Thoracic aorta (tissue), 2 donors: ENCODE results near the gene DYNC2I2. TPM values are rescaled to one million over a fixed set of nuclear protein-coding genes. Genes with fewer than 3 reads are reported as not detected.

Experiments
- ATAC-seq: fragments of 150-250 bp; one replicate; pipeline ENCODE4 v1.8.0; 2017; ENCODE audit warnings: low read depth; ENCODE audit not compliant: insufficient number of reproducible peaks, low FRiP score
- DNase-seq: peaks from one replicate; pipeline ENCODE4 v3.0.0-alpha.2; 2020; ENCODE audit warnings: low spot score
- H3K27ac ChIP-seq, 2 donors: fragments of 200-600 bp; sonication (generic); 1 replicate in 1 of 2; 2 replicates in 1 of 2; pipeline ENCODE4 v1.5.1; 2016; ENCODE audit warnings: mild to moderate bottlenecking in 2 of 2, moderate library complexity in 2 of 2
- H3K27me3 ChIP-seq: fragments of 200-600 bp; sonication (generic); replicated peaks from 2 replicates; pipeline ENCODE4 v1.6.0; 2016; ENCODE audit warnings: mild to moderate bottlenecking; ENCODE audit not compliant: insufficient read depth
- H3K36me3 ChIP-seq: fragments of 200-600 bp; sonication (generic); one replicate; pipeline ENCODE4 v1.5.1; 2016
- H3K4me1 ChIP-seq, 2 donors: fragments of 200-600 bp; sonication (generic); 1 replicate in 1 of 2; 2 replicates in 1 of 2; pipeline versions ENCODE4 v1.5.1 to v1.6.0; 2016; ENCODE audit warnings: low read depth in 2 of 2, mild to moderate bottlenecking in 1 of 2; ENCODE audit not compliant: control insufficient read depth in 1 of 2
- H3K4me3 ChIP-seq: fragments of 200-600 bp; sonication (generic); 2 replicates; pipeline ENCODE4 v1.5.1; 2016; ENCODE audit warnings: mild to moderate bottlenecking
- H3K9me3 ChIP-seq: fragments of 200-600 bp; sonication (generic); 2 replicates; pipeline ENCODE4 v1.5.1; 2016
- total RNA-seq, 2 donors: library from RNA; depleted of rRNA; stranded (reverse); fragments of >200 nt; gene quantifications; one replicate each; pipeline versions ENCODE4 v1.1.0 to v1.2.3, GENCODE V29; 2016
- TF ChIP-seq, protein P1 (sequence below): fragments of 200-600 bp; sonication (generic); IDR thresholded peaks from one replicate; pipeline ENCODE4 v1.5.1; 2019; ENCODE audit warnings: antibody characterized with exemption

DYNC2I2 gene
- total RNA-seq, 2 donors from 2014 or later: 30.8 to 43.9 TPM

DNA sequence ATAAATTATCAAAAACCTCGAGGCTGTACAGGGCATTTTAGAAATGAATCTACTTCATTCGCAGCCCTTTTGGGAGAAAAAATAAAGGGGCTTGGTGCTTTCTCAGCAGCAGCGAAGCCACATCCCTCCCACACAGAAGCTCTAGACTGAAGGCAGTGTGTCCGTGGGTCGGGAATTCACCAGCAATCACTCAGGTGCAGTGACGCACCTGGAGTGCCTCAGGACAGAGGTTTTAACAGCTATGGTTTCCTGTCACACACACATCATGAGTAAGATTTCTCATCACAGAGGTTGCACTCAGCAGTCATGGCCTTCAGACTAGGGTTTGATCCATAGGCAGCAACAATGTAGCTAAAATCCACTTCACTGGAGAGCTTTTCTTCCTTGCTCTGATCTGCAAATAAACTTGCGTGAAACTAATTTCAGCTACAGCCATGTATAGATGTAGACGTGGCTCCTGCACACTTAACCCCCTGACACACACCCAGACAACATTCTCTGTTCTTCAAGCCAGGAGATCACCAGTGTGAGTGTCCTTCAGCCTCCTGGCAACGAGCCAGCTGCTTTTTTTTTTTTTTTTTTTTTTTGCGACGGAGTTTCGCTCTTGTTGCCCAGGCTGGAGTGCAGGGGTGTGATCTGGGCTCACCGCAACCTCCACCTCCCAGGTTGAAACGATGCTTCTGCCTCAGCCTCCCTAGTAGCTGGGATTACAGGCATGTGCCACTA is 34.8 kb downstream of the DYNC2I2 start:
- no peak overlapping the region for H3K27ac ChIP-seq
- ATAC-seq (no peak), DNase-seq (no peak)
- H3K4me3 ChIP-seq: no peak overlapping the region
- no peaks in the 10 kb centered on the region for H3K27me3 ChIP-seq
- H3K36me3 ChIP-seq: peaks cover 93% of the 10 kb centered on the region
- H3K9me3 ChIP-seq: no peaks in the 10 kb centered on the region
- TF ChIP-seq, protein P1, sequence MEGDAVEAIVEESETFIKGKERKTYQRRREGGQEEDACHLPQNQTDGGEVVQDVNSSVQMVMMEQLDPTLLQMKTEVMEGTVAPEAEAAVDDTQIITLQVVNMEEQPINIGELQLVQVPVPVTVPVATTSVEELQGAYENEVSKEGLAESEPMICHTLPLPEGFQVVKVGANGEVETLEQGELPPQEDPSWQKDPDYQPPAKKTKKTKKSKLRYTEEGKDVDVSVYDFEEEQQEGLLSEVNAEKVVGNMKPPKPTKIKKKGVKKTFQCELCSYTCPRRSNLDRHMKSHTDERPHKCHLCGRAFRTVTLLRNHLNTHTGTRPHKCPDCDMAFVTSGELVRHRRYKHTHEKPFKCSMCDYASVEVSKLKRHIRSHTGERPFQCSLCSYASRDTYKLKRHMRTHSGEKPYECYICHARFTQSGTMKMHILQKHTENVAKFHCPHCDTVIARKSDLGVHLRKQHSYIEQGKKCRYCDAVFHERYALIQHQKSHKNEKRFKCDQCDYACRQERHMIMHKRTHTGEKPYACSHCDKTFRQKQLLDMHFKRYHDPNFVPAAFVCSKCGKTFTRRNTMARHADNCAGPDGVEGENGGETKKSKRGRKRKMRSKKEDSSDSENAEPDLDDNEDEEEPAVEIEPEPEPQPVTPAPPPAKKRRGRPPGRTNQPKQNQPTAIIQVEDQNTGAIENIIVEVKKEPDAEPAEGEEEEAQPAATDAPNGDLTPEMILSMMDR: no peak
- H3K4me1 ChIP-seq: peaks cover 0 to 2% of the 10 kb centered on the region in 2 donors

DNA sequence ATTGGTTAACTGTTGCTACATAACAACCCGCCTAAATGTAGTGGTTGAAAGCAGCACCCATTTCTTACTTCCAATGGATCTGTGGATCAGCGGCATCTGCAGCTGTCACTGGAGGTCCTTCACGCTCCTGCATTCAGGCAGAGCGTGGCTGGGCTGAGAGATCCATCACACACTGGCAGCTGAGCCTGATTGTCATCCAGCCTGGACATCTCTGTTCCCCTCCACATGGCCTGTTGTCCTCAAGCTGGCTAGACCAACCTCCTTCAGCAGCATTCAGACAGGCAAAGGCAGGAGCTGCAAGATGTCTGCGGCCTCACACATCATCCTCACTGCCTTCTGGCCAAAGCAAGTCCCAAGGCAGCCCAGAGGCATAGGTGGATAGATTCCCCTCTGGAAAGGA is 36.9 kb downstream of the DYNC2I2 start:
- Histone ChIP-seq H3K4me1 (no peaks in the 10 kb centered on the region), H3K27me3 (no peaks in the 10 kb centered on the region), H3K27ac (no peak overlapping the region), H3K36me3 (peaks cover 93% of the 10 kb centered on the region), H3K9me3 (no peaks in the 10 kb centered on the region), H3K4me3 (no peak overlapping the region)
- ATAC-seq (no peak), DNase-seq (no peak)
- TF ChIP-seq, protein P1: no peak

DNA sequence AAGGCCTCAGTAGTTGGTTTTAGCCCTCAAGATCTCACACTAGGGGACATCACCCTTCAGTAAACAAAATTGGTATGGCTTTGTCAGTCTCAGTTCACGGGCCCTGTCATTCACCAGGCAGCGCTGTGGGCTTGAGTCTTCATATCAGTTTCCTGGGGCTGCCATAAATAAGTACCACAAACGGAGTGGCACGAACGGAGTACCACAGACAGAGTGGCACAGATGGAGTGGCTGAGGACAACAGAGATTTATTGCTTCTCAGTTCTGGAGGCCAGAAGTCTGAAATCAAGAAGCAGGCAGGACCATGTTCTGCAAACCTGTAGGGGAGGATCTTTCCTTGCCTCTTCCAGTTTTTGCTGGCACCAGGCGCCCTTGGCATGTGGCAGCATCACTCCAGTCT is 37.5 kb downstream of the DYNC2I2 start:
- DNase-seq (no peak), ATAC-seq (no peak)
- Histone ChIP-seq H3K4me1 (no peaks in the 10 kb centered on the region), H3K27ac (no peak overlapping the region), H3K4me3 (no peak overlapping the region), H3K36me3 (peaks cover 93% of the 10 kb centered on the region), H3K27me3 (no peaks in the 10 kb centered on the region), H3K9me3 (no peaks in the 10 kb centered on the region)
- TF ChIP-seq, protein P1: no peak

DNA sequence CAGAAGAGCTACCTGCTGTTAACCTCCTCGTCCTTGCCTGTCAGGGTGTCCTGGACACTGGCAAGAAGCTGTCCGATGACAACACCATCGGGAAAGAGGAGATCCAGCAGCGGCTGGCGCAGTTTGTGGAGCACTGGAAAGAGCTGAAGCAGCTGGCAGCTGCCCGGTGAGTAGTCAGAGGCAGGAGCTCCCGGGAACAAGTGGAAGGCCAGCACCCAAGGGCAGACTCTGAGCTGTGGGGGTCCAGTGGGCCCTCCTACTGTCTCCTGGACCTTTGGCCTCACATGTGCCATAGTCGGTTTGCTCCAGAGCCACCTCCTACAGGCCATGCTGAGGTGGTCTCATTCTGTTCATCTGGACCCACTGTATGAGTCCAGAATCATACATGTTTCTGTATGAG is 38.7 kb downstream of the DYNC2I2 start:
- no peaks in the 10 kb centered on the region for H3K27me3 ChIP-seq
- H3K4me3 ChIP-seq: no peak overlapping the region
- H3K36me3 ChIP-seq: peaks cover 94% of the 10 kb centered on the region
- no peak overlapping the region for H3K27ac ChIP-seq
- DNase-seq (no peak), ATAC-seq (no peak)
- TF ChIP-seq, protein P1: no peak
- H3K9me3 ChIP-seq: no peaks in the 10 kb centered on the region
- no peaks in the 10 kb centered on the region for H3K4me1 ChIP-seq

DNA sequence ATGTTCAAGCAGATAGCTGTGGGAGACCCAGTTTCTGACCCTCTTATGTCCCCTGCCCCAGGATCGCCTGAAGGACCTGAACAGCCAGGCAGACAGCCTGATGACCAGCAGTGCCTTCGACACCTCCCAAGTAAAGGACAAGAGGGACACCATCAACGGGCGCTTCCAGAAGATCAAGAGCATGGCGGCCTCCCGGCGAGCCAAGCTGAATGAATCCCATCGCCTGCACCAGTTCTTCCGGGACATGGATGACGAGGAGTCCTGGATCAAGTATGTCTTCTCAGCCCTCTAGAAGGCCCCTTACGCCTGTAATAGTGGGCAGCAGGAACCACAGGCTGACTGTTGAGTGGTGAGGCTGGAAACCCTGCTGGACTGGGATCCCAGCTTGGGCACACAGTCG is 41.1 kb downstream of the DYNC2I2 start:
- Histone ChIP-seq H3K4me1 (no peaks in the 10 kb centered on the region), H3K9me3 (no peaks in the 10 kb centered on the region), H3K27ac (no peak overlapping the region), H3K36me3 (peaks cover 97% of the 10 kb centered on the region), H3K4me3 (no peak overlapping the region), H3K27me3 (no peaks in the 10 kb centered on the region)
- ATAC-seq (no peak), DNase-seq (no peak)
- TF ChIP-seq, protein P1: no peak
